ENCODE measurements around the gene KCNN2. TPM values are rescaled to one million over a fixed set of nuclear protein-coding genes. Genes with fewer than 3 reads are reported as not detected.

KCNN2 gene
- total and polyA plus RNA-seq, 2 of the 8 experiments (the other 6 are each of a cell fraction or from before 2014, with no cell fraction given): 13.1 to 18.6 TPM

DNA sequence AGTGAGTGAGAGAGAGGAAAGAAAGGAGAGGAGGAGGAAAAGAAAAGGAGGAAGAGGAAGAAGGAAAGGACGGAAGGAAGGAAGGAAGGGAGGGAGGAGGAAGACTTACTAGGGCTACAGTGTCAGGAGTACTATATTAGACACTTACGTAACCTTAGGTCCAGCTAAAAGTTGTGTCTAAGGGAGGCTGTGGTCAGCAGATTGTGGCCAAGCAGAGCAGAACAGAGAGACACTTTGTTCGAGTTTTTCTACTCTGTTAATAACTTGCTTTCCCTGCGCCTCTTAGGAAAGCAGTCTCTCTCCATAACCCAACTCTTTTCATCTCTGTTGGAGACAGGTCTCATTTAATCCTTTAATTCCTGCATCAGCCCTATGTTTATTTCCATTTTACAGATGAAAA lies 138.9 kb downstream of the KCNN2 start (continued):
- TF ChIP-seq, protein P1, sequence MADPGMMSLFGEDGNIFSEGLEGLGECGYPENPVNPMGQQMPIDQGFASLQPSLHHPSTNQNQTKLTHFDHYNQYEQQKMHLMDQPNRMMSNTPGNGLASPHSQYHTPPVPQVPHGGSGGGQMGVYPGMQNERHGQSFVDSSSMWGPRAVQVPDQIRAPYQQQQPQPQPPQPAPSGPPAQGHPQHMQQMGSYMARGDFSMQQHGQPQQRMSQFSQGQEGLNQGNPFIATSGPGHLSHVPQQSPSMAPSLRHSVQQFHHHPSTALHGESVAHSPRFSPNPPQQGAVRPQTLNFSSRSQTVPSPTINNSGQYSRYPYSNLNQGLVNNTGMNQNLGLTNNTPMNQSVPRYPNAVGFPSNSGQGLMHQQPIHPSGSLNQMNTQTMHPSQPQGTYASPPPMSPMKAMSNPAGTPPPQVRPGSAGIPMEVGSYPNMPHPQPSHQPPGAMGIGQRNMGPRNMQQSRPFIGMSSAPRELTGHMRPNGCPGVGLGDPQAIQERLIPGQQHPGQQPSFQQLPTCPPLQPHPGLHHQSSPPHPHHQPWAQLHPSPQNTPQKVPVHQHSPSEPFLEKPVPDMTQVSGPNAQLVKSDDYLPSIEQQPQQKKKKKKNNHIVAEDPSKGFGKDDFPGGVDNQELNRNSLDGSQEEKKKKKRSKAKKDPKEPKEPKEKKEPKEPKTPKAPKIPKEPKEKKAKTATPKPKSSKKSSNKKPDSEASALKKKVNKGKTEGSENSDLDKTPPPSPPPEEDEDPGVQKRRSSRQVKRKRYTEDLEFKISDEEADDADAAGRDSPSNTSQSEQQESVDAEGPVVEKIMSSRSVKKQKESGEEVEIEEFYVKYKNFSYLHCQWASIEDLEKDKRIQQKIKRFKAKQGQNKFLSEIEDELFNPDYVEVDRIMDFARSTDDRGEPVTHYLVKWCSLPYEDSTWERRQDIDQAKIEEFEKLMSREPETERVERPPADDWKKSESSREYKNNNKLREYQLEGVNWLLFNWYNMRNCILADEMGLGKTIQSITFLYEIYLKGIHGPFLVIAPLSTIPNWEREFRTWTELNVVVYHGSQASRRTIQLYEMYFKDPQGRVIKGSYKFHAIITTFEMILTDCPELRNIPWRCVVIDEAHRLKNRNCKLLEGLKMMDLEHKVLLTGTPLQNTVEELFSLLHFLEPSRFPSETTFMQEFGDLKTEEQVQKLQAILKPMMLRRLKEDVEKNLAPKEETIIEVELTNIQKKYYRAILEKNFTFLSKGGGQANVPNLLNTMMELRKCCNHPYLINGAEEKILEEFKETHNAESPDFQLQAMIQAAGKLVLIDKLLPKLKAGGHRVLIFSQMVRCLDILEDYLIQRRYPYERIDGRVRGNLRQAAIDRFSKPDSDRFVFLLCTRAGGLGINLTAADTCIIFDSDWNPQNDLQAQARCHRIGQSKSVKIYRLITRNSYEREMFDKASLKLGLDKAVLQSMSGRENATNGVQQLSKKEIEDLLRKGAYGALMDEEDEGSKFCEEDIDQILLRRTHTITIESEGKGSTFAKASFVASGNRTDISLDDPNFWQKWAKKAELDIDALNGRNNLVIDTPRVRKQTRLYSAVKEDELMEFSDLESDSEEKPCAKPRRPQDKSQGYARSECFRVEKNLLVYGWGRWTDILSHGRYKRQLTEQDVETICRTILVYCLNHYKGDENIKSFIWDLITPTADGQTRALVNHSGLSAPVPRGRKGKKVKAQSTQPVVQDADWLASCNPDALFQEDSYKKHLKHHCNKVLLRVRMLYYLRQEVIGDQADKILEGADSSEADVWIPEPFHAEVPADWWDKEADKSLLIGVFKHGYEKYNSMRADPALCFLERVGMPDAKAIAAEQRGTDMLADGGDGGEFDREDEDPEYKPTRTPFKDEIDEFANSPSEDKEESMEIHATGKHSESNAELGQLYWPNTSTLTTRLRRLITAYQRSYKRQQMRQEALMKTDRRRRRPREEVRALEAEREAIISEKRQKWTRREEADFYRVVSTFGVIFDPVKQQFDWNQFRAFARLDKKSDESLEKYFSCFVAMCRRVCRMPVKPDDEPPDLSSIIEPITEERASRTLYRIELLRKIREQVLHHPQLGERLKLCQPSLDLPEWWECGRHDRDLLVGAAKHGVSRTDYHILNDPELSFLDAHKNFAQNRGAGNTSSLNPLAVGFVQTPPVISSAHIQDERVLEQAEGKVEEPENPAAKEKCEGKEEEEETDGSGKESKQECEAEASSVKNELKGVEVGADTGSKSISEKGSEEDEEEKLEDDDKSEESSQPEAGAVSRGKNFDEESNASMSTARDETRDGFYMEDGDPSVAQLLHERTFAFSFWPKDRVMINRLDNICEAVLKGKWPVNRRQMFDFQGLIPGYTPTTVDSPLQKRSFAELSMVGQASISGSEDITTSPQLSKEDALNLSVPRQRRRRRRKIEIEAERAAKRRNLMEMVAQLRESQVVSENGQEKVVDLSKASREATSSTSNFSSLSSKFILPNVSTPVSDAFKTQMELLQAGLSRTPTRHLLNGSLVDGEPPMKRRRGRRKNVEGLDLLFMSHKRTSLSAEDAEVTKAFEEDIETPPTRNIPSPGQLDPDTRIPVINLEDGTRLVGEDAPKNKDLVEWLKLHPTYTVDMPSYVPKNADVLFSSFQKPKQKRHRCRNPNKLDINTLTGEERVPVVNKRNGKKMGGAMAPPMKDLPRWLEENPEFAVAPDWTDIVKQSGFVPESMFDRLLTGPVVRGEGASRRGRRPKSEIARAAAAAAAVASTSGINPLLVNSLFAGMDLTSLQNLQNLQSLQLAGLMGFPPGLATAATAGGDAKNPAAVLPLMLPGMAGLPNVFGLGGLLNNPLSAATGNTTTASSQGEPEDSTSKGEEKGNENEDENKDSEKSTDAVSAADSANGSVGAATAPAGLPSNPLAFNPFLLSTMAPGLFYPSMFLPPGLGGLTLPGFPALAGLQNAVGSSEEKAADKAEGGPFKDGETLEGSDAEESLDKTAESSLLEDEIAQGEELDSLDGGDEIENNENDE (IDR thresholded peaks at IDR 0.05; ENCODE audit: insufficient replicate concordance, low read length): no peak
- no peak for TF ChIP-seq NRF1 (IDR thresholded peaks at IDR 0.05; ENCODE audit: low read depth, low read length)
- TF ChIP-seq, protein P2, sequence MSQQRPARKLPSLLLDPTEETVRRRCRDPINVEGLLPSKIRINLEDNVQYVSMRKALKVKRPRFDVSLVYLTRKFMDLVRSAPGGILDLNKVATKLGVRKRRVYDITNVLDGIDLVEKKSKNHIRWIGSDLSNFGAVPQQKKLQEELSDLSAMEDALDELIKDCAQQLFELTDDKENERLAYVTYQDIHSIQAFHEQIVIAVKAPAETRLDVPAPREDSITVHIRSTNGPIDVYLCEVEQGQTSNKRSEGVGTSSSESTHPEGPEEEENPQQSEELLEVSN (IDR thresholded peaks at IDR 0.05): no peak
- no peak for TF ChIP-seq RBBP5 (IDR thresholded peaks at IDR 0.05; ENCODE audit: borderline replicate concordance, low read depth, low read length)
- no peak for TF ChIP-seq BRCA1 (IDR thresholded peaks at IDR 0.05; ENCODE audit: low read depth, low read length)
